Liver (tissue), 3 donors: ENCODE data around the gene IGLL5.

ENCODE experiments used
- ATF3 ChIP-seq: IDR thresholded peaks from 2 replicates; pipeline ENCODE4 v1.6.1; 2016; ENCODE audit warnings: antibody characterized with exemption
- CTCF ChIP-seq: fragments of 150-350 bp; IDR thresholded peaks from 2 replicates; pipeline ENCODE4 v1.5.1; 2017; ENCODE audit warnings: improper control_type of control experiment, low read depth, low read length; ENCODE audit not compliant: missing input control
- EGR1 ChIP-seq, 2 donors: IDR thresholded peaks; 2 replicates each; pipeline ENCODE4 v1.6.1; 2016 to 2018; ENCODE audit warnings: antibody characterized with exemption in 2 of 2, low read depth in 2 of 2
- FOXA1 ChIP-seq: IDR thresholded peaks from 2 replicates; pipeline ENCODE4 v1.6.1; 2016; ENCODE audit warnings: antibody characterized with exemption
- GABPA ChIP-seq, 2 donors: IDR thresholded peaks in 1 of 2; conservative IDR thresholded peaks in 1 of 2; 2 replicates each; pipeline ENCODE4 v1.6.1; 2016; ENCODE audit warnings: antibody characterized with exemption in 2 of 2, mild to moderate bottlenecking in 1 of 2, moderate library complexity in 1 of 2
- MAX ChIP-seq: IDR thresholded peaks from 2 replicates; pipeline ENCODE4 v1.6.1; 2016; ENCODE audit warnings: antibody characterized with exemption
- NR2F2 ChIP-seq: IDR thresholded peaks from 2 replicates; pipeline ENCODE4 v1.6.1; 2016; ENCODE audit warnings: antibody characterized with exemption
- RAD21 ChIP-seq, 2 donors: IDR thresholded peaks; 2 replicates each; pipeline ENCODE4 v1.6.1; 2016; ENCODE audit warnings: antibody characterized with exemption in 2 of 2, mild to moderate bottlenecking in 2 of 2
- RXRA ChIP-seq, 2 donors: IDR thresholded peaks; 2 replicates each; pipeline ENCODE4 v1.6.1; 2017 to 2018; ENCODE audit warnings: antibody characterized with exemption in 2 of 2, mild to moderate bottlenecking in 1 of 2
- SP1 ChIP-seq: IDR thresholded peaks from 2 replicates; pipeline ENCODE4 v1.6.1; 2018; ENCODE audit warnings: antibody characterized with exemption, mild to moderate bottlenecking
- YY1 ChIP-seq: IDR thresholded peaks from 2 replicates; pipeline ENCODE4 v1.6.1; 2016; ENCODE audit warnings: antibody characterized with exemption, mild to moderate bottlenecking
- ZBTB33 ChIP-seq: IDR thresholded peaks from 2 replicates; pipeline ENCODE4 v1.6.1; 2016; ENCODE audit warnings: antibody characterized with exemption
- donor health status: healthy.
- donor health status: healthy.

- TF ChIP-seq CTCF (no peak), NR2F2 (no peak), RAD21 (IDR thresholded peaks at IDR 0.05) (no peak), MAX (no peak), GABPA (IDR thresholded peaks at IDR 0.05 in 1 of 2, conservative IDR thresholded peaks at IDR 0.05 in 1 of 2) (no peak), ATF3 (no peak), ZBTB33 (no peak), FOXA1 (no peak), YY1 (no peak), EGR1 (IDR thresholded peaks at IDR 0.05; ENCODE audit: low read depth in 2 of 2) (no peak), SP1 (no peak), RXRA (IDR thresholded peaks at IDR 0.05) (no peak)
These were observed 43.8 kb upstream of the IGLL5 start for GRCh38 chr22:22843848-22844247.
